ENCODE results near the gene SLC12A5.

The SLC12A5 gene

GRCh38 chr20:46055269-46055668 is 26.3 kb downstream of the SLC12A5 start:
- DNase-seq (ENCODE audit: low read depth), result no peak

- DNase-seq (ENCODE audit: low read depth), result no peak
Measured at GRCh38 chr20:46056027-46056833, 27.2 kb downstream of the SLC12A5 start.

DNA sequence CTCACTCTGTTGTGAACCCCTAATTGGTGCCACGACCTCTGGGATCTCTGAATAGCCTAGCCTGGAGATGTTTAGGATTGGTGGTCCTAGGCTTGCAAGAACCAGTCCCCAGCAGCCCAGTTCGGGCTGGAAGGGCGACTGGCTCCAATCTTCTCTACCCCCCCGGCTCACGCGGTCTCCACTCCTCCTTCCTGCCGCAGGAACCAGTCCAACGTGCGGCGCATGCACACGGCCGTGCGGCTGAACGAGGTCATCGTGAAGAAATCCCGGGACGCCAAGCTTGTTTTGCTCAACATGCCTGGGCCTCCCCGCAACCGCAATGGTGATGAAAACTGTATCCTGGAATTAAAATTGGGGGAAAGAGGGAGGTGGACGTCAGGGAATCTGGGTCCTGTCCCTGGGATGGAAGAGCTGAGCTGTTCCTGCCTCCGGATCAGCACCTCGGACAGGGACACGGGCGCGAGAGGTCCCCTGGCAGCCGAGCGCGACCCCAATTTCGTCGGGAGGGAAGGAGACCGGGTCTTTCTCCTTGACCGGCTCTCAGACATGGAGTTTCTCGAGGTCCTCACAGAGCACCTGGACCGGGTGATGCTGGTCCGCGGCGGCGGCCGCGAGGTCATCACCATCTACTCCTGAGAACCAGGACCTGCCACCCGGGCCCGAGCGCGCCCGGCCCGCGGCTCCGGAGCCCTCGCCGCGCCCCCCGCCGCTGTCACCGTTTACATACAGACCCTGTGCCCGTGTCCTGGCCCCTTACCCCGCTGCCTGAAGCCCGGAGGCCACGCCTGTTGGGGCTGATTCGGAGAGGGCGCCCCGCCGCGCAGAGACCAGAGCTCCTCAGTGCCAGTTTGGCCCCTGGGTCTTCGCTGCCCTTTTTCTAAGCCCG is 28.2 kb downstream of the SLC12A5 start:
- peak; percentile 4 for DNase-seq (ENCODE audit: low read depth)

DNA sequence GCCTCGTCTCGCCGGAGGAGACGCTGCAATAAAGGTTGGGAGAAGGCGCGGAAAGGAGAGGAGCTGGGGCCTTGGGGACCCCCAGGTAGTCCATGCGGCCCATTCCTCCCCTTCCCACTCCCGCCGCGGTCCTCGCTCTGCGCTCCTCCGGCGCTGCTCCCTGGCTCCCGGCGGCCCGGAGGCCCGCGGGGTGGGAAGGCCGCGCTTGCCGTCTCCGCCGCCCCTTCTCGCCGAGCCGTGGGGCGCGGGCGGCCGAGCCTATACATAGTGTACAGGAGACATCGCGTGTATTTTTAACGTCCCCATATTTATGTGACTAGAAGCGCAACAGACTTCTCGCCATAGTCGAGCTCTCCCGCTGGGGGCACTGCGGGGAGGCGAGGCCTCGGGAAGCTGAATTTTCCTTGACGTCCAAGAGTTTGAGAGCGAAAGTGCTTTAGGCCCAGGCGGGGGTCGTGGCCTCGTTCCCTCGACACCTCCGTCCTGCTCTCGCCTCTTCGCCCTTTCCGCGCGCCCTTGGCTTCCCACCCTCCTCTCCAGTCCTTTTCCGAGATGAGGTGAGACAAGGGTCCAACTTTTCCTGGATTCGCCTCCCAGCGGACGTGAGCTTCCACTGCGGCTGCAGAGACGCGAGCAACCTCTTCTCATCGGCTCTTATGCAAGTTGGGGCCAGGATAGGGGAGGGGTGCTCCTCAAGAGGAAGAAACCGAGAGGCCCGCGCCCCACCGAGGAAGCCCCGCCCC is 29.0 kb downstream of the SLC12A5 start:
- DNase-seq (ENCODE audit: low read depth), result peak; percentile 7

GRCh38 chr20:46058599-46059281 is 29.7 kb downstream of the SLC12A5 start:
- no peak for DNase-seq (ENCODE audit: low read depth)

- no peak for DNase-seq (ENCODE audit: low read depth)
Measured at GRCh38 chr20:46060301-46060881, 31.4 kb downstream of the SLC12A5 start.

GRCh38 chr20:46060975-46061374 is 32.0 kb downstream of the SLC12A5 start:
- DNase-seq (ENCODE audit: low read depth), result no peak

DNA sequence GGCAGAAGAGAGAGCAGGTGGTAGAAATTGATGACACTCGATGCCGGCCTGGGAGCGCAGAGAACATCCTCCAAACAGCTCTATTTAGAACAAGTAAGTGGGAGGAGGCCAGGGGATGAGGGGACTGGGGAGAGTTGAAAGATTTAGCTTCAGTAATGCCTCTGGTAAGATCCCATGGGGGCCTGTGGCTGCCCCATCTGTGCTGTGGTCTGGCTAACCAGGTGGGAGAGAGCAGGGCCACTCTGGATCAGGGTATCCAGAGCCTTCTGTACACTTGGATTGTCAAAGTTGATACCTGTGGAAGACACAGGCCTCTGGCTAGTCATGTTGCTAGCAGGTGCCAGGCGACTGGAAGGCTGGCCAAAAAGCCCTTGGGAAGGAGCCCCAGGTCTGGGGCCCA is 33.1 kb downstream of the SLC12A5 start:
- DNase-seq (ENCODE audit: low read depth), result no peak

DNA sequence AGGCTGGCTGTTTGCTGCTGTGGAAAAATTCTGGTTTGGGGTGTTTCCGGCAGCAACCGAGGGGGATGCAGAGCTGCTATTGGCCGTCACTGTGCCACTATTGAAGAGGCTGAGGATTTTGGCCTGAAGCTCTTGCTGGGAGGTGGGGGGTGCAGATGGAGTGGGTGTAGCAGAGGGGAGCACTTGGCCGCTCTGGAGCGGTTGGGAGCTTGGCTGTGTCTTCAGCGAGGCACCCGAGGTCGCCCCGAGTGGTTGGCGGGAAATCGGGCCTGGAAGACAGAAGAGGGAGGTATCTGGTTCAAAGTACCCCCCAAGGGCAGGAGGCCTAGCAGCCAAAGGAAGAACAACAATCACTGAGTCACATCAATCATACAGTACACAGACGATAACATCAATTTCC is 33.6 kb downstream of the SLC12A5 start:
- no peak for DNase-seq (ENCODE audit: low read depth)

GRCh38 chr20:46063151-46063550 is 34.1 kb downstream of the SLC12A5 start:
- no peak for DNase-seq (ENCODE audit: low read depth)

DNA sequence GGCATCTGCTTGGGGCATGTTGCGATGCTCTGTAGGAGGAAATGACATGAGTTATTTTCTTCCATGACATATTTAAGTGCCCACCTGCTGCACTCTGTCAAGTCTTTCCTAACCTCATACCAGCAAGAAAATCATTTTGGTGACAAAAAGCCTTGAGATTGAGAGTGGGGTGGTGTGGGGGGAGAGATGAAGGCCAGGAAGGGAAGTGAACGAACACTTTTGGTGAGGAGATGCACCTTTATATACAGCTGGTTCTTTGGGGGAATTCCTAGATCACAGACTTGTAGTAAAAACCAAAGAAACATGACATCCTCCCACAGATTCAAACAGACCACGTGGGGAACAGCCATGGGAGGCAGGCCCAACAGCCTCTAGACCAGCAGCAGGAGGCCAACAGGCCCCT is 34.6 kb downstream of the SLC12A5 start:
- no peak for DNase-seq (ENCODE audit: low read depth)

- no peak for DNase-seq (ENCODE audit: low read depth)
Measured at GRCh38 chr20:46065006-46065405, 36.0 kb downstream of the SLC12A5 start.

DNA sequence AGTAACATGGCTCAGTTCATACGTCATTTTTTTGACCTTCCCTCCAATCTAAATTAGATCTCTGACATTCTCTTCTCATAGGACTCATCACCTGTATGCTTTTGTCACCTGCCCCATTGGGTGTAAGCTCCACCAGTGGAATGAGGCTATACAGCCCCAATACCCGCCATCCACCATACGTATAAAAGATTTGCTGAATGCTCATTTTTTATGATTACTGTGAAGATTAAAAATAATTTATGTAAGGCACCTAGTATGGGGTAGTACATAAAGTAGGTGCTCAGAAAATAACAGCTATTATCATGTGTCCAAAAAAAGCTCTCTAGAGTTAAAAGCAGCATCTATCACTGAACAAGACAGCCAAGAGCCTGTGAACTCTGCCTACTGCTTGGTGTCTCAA is 36.7 kb downstream of the SLC12A5 start:
- DNase-seq (ENCODE audit: low read depth), result no peak

DNA sequence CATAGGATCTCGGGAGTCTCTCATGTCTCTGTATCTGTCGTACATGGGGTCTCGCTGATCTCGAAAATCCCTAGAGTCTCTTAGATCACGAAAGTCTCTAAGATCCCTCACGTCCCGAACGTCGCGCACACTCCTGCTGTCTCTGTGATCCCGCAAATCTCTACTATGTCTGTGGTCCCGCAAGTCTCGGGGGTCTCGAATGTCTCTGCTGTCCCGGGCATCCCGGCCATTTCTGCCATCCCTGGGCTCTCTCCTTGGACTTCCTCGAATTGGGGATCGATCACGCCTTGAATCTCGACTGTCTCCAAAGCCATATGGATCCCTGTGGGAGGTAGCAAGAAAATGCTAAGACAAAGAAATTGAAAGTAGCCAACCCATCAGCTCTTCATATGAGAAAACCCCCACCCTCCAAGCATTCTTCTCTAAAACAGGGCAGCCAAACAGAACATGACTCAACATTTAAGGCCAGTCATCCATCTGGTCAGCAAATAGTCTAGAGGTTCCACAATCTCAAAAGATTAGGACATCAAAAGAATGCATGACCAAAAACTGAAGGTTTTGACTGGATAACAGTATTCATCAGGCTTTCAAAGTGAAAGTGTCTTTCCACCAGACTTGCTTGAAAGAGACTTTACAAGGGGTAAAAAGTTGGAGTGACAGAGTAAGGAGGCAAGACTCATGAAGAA is 41.3 kb downstream of the SLC12A5 start:
- DNase-seq (ENCODE audit: low read depth), result no peak

DNA sequence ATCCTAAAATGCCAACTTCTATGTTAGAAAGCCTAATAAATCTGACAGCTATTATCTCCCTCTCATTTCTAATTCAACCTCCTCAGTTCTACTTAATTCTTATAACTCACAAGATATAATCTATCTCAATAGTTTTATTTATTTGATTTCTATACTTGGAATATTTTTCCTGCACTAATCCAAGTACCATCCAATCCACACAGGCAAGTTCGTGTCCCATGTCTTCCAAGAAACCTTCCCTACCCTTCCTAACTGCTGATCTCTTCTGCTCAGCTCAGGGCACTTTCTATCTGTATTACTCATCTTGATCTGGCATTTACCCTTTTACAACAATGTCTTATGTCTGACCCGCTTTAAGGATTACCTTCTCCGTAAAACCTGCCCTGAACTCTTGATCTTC is 42.6 kb downstream of the SLC12A5 start:
- DNase-seq (ENCODE audit: low read depth), result no peak

GRCh38 chr20:46073024-46073423 is 44.0 kb downstream of the SLC12A5 start:
- DNase-seq (ENCODE audit: low read depth), result no peak

DNA sequence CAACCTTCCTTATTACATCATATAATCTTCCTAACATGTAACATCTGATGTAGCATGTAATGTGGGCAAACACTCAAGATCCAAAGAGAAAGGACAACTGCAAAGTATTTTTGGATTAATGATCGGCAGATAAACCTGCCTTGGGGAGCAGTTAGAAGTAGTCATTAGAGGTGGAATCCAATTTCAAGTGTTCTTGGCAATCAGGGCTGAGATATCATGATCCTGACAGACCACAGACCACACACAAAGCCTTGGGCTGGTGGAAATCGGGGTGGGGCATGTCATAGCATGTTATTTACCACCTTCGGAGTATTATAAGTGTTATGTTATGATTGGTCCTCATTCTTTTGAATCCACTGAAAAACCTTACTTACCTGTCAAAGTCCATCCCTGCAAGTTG is 44.4 kb downstream of the SLC12A5 start:
- no peak for DNase-seq (ENCODE audit: low read depth)

DNA sequence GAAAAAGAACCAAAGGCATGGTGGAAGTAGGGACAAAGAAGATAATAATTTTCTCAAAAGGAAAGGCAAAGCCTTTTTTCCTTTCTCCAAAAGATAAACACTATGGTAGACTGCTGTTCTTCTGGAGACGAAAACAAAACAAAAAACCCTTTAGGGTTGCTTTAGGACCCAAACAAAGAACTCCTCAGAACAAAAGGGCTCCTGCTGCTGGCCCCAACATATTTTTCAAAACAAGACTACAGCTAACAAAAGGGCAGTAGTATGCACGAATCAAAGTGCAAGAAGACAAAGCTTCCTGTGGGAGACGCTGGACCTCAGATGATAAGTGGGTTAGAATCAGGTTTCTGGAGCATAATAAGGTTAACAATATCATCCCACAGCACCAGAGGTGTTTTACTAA is 45.0 kb downstream of the SLC12A5 start:
- no peak for DNase-seq (ENCODE audit: low read depth)

- DNase-seq (ENCODE audit: low read depth), result no peak
Measured at GRCh38 chr20:46076806-46077205, 47.8 kb downstream of the SLC12A5 start.

DNA sequence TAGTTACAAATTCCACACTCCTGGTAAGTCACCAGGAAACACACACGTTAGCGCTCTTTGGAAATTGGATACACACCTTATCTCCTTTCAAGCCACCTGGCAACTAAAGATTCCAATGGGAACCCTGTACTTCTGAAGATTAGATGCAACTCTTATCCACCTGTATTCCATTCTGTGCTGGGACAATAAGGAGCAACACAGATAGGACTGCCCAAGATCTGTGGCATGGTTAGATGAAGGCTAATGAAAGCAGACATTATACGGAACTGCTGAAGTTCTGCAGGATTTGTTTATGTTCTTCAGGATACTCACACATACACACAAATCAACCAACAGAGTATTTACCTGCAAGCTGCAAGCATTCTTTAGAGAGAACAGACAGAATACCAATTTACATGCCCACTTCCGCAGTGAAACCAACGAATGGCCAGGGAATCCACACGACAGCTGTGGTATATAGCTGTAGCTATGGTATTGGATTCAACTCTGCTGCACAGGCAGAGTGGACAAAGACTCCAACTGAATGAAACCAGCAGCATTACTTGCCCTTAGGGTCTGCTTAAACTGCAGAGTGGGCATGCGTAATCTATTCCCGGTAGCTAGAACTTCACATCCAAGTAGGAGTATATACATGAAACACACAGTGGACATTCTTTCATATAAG is 48.8 kb downstream of the SLC12A5 start:
- no peak for DNase-seq (ENCODE audit: low read depth)
